Fibroblast of lung (primary cell): ENCODE data around the gene RIMS4. TPM values are rescaled to one million over a fixed set of nuclear protein-coding genes. Genes with fewer than 3 reads are reported as not detected.

Experiments
- DNase-seq, 2 donors: peaks; one replicate each; pipeline versions ENCODE4 v3.0.0 to v3.0.0-alpha.2; 2010; ENCODE audit warnings: low read depth in 2 of 2
- H2AFZ ChIP-seq: 2 replicates; pipeline ENCODE4 v1.5.1; 2012; ENCODE audit warnings: low read length, control low read depth, inconsistent platforms
- H3K27ac ChIP-seq: 2 replicates; pipeline ENCODE4 v1.5.1; 2011; ENCODE audit warnings: low read length, control low read depth; ENCODE audit not compliant: insufficient read depth
- H3K27me3 ChIP-seq: 2 replicates; pipeline ENCODE4 v1.5.1; 2011; ENCODE audit warnings: mild to moderate bottlenecking, low read length; ENCODE audit not compliant: control insufficient read depth, insufficient read depth
- H3K36me3 ChIP-seq: 2 replicates; pipeline ENCODE4 v1.5.1; 2011; ENCODE audit warnings: low read length; ENCODE audit not compliant: control insufficient read depth, insufficient read depth
- H3K4me1 ChIP-seq: 2 replicates; pipeline ENCODE4 v1.5.1; 2011; ENCODE audit warnings: low read length; ENCODE audit not compliant: control insufficient read depth, insufficient read depth; ENCODE audit errors: extremely low read depth
- H3K4me2 ChIP-seq: 2 replicates; pipeline ENCODE4 v1.5.1; 2011; ENCODE audit warnings: low read length, control low read depth; ENCODE audit not compliant: insufficient read depth; ENCODE audit errors: extremely low read depth
- H3K4me3 ChIP-seq, 4 experiments: fragments of 200-600 bp in 1 of 4; sonication (generic) in 1 of 4; replicated peaks in 1 of 4; 2 replicates each; pipeline ENCODE4 v1.5.1; 2011 to 2016; ENCODE audit warnings: low read length in 4 of 4, low read depth in 3 of 4, mild to moderate bottlenecking in 3 of 4, control low read depth in 2 of 4, inconsistent platforms in 1 of 4, mixed read lengths in 1 of 4; ENCODE audit not compliant: insufficient read depth in 1 of 4; ENCODE audit errors: control extremely low read depth in 1 of 4
- H3K79me2 ChIP-seq: 2 replicates; pipeline ENCODE4 v1.5.1; 2012; ENCODE audit warnings: mild to moderate bottlenecking, low read length, inconsistent platforms; ENCODE audit not compliant: control insufficient read depth, insufficient read depth
- H3K9ac ChIP-seq: 2 replicates; pipeline ENCODE4 v1.5.1; 2011; ENCODE audit warnings: mild to moderate bottlenecking, low read length, control low read depth; ENCODE audit not compliant: insufficient read depth
- H3K9me3 ChIP-seq: 2 replicates; pipeline ENCODE4 v1.5.1; 2012; ENCODE audit warnings: low read depth, low read length; ENCODE audit not compliant: control insufficient read depth, insufficient read depth
- H4K20me1 ChIP-seq: 2 replicates; pipeline ENCODE4 v1.5.1; 2011; ENCODE audit warnings: low read length; ENCODE audit not compliant: control insufficient read depth, insufficient read depth; ENCODE audit errors: extremely low read depth
- EZH2 ChIP-seq: IDR thresholded peaks from 2 replicates; pipeline ENCODE4 v1.5.1; 2012; ENCODE audit warnings: low read length, control low read depth, mild to moderate bottlenecking; ENCODE audit errors: missing control alignments
- polyA plus RNA-seq, 2 donors: library from polyadenylated mRNA; depleted of rRNA in 1 of 2; stranded (reverse) in 1 of 2; unstranded in 1 of 2; fragments of >200 nt; gene quantifications; 2 replicates each; pipeline ENCODE4 v1.2.1, GENCODE V29; 2011 to 2012; ENCODE audit warnings: missing spikeins in 1 of 2
- total RNA-seq: library from RNA; depleted of rRNA; stranded (reverse); fragments of >200 nt; gene quantifications from 2 replicates; pipeline ENCODE4 v1.2.1, GENCODE V29; 2014
- TF ChIP-seq, protein P1 (sequence below), 2 donors: IDR thresholded peaks in 1 of 2; conservative IDR thresholded peaks in 1 of 2; 1 replicate in 1 of 2; 2 replicates in 1 of 2; pipeline ENCODE4 v1.5.1; 2011 to 2012; ENCODE audit warnings: low read length in 2 of 2, control low read depth in 1 of 2, inconsistent platforms in 1 of 2, low read depth in 1 of 2, mild to moderate bottlenecking in 1 of 2

RIMS4 gene
- total and polyA plus RNA-seq, 2 donors (not counting 1 experiment from before 2014, with no cell fraction given), result under 0.01 to 0.03 TPM

DNA sequence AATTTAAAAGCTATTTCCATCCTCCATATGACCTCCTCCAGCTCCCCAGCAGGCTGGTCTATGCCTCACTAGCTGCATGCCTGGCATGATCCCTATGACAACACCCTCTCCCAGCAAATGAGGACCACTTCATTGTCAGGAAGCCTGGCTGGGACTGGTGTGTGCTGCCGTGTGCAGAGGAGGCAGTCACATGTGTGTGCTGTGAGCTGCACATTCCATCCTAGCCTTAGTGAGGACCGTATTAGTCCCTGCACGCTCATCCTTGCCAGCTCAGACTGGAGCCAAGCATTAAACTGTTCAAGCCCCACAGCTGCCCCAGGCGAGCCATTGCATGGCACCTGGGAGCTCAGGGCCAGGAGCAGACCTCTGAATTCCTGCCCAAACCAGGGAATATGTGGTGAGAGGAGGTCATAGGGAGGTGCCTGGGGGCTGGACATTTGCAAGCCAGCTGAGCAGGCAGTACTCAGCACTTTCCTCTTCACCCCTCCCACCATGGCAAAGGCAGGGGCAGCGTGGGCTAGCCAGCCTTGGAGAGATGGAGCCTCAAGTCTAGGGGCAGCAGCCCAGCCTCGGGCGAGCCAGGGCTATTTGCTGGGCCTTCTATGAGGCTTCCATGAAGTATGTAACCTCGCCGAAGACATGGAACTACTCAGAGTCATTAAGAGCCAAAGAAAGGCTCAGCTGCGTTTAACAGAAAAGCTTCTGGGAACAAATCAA, 103.9 kb downstream of the RIMS4 start:
- Histone ChIP-seq H3K4me3 (no peak overlapping the region), H4K20me1 (no peaks in the 10 kb centered on the region), H3K4me1 (peaks cover 34% of the 10 kb centered on the region), H3K9me3 (no peaks in the 10 kb centered on the region), H3K27ac (no peak overlapping the region), H3K79me2 (no peaks in the 10 kb centered on the region), H3K4me2 (no peak overlapping the region), H2AFZ (no peak overlapping the region), H3K27me3 (peaks cover 2% of the 10 kb centered on the region), H3K9ac (no peak overlapping the region), H3K36me3 (no peaks in the 10 kb centered on the region)
- TF ChIP-seq, protein P1, sequence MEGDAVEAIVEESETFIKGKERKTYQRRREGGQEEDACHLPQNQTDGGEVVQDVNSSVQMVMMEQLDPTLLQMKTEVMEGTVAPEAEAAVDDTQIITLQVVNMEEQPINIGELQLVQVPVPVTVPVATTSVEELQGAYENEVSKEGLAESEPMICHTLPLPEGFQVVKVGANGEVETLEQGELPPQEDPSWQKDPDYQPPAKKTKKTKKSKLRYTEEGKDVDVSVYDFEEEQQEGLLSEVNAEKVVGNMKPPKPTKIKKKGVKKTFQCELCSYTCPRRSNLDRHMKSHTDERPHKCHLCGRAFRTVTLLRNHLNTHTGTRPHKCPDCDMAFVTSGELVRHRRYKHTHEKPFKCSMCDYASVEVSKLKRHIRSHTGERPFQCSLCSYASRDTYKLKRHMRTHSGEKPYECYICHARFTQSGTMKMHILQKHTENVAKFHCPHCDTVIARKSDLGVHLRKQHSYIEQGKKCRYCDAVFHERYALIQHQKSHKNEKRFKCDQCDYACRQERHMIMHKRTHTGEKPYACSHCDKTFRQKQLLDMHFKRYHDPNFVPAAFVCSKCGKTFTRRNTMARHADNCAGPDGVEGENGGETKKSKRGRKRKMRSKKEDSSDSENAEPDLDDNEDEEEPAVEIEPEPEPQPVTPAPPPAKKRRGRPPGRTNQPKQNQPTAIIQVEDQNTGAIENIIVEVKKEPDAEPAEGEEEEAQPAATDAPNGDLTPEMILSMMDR (conservative IDR thresholded peaks at IDR 0.05 in 1 of 2, IDR thresholded peaks at IDR 0.05 in 1 of 2; ENCODE audit: low read depth in 1 of 2, low read length in 2 of 2), result no peak
- no peak for TF ChIP-seq EZH2
- DNase-seq, result peak in 1 of 2 donors; percentile 55

DNA sequence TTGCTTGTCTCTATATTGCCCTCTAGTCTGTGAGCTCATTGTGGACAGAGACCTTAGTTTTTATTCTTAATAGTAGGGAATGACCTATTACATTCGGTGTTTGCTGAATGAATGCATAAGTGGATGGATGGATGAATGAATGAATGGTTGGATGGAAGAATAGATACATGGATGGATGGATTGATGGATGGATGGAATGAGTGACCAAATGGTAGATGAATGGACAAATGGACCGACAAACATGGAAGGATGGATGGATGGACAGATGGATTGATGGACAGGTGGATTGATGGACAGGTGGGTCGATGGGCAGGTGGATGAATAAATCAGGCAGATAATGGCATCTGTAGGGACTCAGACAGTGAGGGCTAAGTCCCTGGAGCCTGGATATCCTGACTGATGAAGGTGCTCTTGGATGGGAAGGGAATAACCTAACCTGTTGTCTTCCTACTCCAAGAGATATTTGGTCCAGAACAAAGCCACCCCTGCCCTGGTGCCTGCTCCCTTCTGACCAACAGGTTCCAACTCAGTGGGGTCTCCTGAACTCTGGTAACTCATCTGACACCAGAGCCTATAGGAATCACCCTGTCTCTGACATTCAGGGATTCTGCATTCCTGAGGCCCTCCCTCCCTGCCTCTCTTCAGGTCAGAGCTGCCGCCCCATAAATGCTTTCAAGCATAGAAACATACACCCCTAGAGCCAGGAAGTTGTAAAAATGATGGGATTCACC, 104.8 kb downstream of the RIMS4 start:
- no peaks in the 10 kb centered on the region for H3K79me2 ChIP-seq
- H3K36me3 ChIP-seq, result no peaks in the 10 kb centered on the region
- no peak overlapping the region for H3K27ac ChIP-seq
- TF ChIP-seq EZH2, result no peak
- TF ChIP-seq, protein P1 (conservative IDR thresholded peaks at IDR 0.05 in 1 of 2, IDR thresholded peaks at IDR 0.05 in 1 of 2; ENCODE audit: low read depth in 1 of 2, low read length in 2 of 2), result no peak
- H3K9me3 ChIP-seq, result no peaks in the 10 kb centered on the region
- H3K4me3 ChIP-seq, result no peak overlapping the region
- no peak for DNase-seq
- no peaks in the 10 kb centered on the region for H3K27me3 ChIP-seq
- no peak overlapping the region for H3K9ac ChIP-seq
- peaks cover 34% of the 10 kb centered on the region for H3K4me1 ChIP-seq
- no peak overlapping the region for H2AFZ ChIP-seq
- no peak overlapping the region for H3K4me2 ChIP-seq
- no peaks in the 10 kb centered on the region for H4K20me1 ChIP-seq

DNA sequence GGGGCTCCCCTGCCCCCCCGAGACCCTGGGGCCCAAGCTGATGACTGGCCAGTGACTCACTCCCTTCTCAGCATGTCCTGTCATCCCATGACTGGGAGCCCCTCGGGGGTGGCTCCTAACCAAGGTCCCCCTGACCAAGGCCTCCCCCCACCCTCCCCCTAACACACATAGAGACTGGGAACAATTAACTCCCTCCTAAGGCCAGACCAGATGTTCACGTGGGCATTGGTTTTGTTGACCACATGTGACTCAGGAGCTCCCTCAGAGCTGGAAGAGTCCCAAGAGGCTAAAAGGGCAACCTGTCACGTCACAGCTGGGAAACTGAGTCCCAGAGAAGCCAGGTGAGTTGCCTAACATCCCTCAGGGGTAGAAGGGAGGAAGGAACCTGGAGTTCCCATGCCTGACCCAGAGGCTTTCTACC, 105.8 kb downstream of the RIMS4 start:
- H3K4me3 ChIP-seq, result no peak overlapping the region
- no peaks in the 10 kb centered on the region for H4K20me1 ChIP-seq
- no peaks in the 10 kb centered on the region for H3K36me3 ChIP-seq
- peaks cover 2% of the 10 kb centered on the region for H3K27me3 ChIP-seq
- no peak overlapping the region for H3K27ac ChIP-seq
- no peak overlapping the region for H3K9ac ChIP-seq
- H3K79me2 ChIP-seq, result no peaks in the 10 kb centered on the region
- no peaks in the 10 kb centered on the region for H3K9me3 ChIP-seq
- H2AFZ ChIP-seq, result no peak overlapping the region
- H3K4me2 ChIP-seq, result no peak overlapping the region
- DNase-seq, result peak; percentile 77 to 83
- peaks cover 34% of the 10 kb centered on the region for H3K4me1 ChIP-seq
- TF ChIP-seq, protein P1 (conservative IDR thresholded peaks at IDR 0.05 in 1 of 2, IDR thresholded peaks at IDR 0.05 in 1 of 2; ENCODE audit: low read depth in 1 of 2, low read length in 2 of 2), result no peak
- no peak for TF ChIP-seq EZH2
